Progenitor cell of endocrine pancreas (in vitro differentiated cells): ENCODE measurements around the gene CTSC. TPM values are rescaled to one million over a fixed set of nuclear protein-coding genes. Genes with fewer than 3 reads are reported as not detected.

ENCODE experiments used
- DNase-seq: peaks from one replicate; pipeline ENCODE4 v3.0.0; 2021; ENCODE audit warnings: low spot score; ENCODE audit not compliant: unreplicated experiment
- H3K27ac Mint-ChIP-seq: 2 replicates; pipeline ENCODE4 v1.8.0; 2021; ENCODE audit warnings: mild to moderate bottlenecking, moderate library complexity, mixed read lengths
- H3K27me3 Mint-ChIP-seq: 2 replicates; pipeline ENCODE4 v1.8.0; 2021; ENCODE audit warnings: mixed read lengths
- H3K36me3 Mint-ChIP-seq: 2 replicates; pipeline ENCODE4 v1.8.0; 2022; ENCODE audit warnings: mixed read lengths; ENCODE audit not compliant: insufficient read depth
- H3K4me1 Mint-ChIP-seq: 2 replicates; pipeline ENCODE4 v1.8.0; 2021; ENCODE audit warnings: low read depth, mixed read lengths
- H3K4me3 Mint-ChIP-seq: 2 replicates; pipeline ENCODE4 v1.8.0; 2021; ENCODE audit warnings: low read depth, mild to moderate bottlenecking, moderate library complexity, mixed read lengths
- H3K9me3 Mint-ChIP-seq: 2 replicates; pipeline ENCODE4 v1.8.0; 2021; ENCODE audit warnings: low read depth, mixed read lengths
- CTCF ChIP-seq: fragments of 200-600 bp; sonication (generic); IDR thresholded peaks from one replicate; pipeline ENCODE4 v1.5.0; 2021; ENCODE audit warnings: antibody characterized with exemption, mild to moderate bottlenecking; ENCODE audit not compliant: unreplicated experiment
- total RNA-seq: library from RNA; stranded (reverse); gene quantifications from 2 replicates; pipeline ENCODE4 v1.2.1, GENCODE V29; 2021

The CTSC gene
- total RNA-seq, 1 donor from 2014 or later, result 55.0 TPM

DNA sequence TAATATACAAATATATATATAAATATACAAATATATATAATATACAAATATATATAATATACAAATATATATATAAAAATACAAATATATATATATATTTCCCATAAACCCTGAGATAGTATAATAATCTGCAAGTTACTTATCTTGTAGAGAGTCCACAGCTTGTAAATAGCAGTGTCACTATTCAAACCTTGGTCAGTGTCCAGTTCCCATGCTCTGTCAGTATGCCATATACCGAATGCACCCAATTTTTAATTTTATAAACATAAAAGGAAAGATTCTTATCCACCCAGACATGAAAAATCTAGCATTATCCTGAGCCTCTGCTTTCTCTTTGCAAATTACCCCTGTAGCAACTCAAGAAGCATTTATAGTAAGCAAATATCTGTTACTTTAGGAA lies 21.6 kb upstream of the CTSC start:
- no peaks in the 10 kb centered on the region for H3K36me3 Mint-ChIP-seq
- peaks cover 3% of the 10 kb centered on the region for H3K27me3 Mint-ChIP-seq
- no peak overlapping the region for H3K27ac Mint-ChIP-seq
- peaks cover 2% of the 10 kb centered on the region for H3K4me1 Mint-ChIP-seq
- no peak for DNase-seq
- no peak overlapping the region for H3K4me3 Mint-ChIP-seq
- H3K9me3 Mint-ChIP-seq, result no peaks in the 10 kb centered on the region
- no peak for TF ChIP-seq CTCF

- no peaks in the 10 kb centered on the region for H3K9me3 Mint-ChIP-seq
- no peak overlapping the region for H3K27ac Mint-ChIP-seq
- H3K4me1 Mint-ChIP-seq, result no peaks in the 10 kb centered on the region
- no peak for TF ChIP-seq CTCF
- H3K27me3 Mint-ChIP-seq, result peaks cover 3% of the 10 kb centered on the region
- H3K4me3 Mint-ChIP-seq, result no peak overlapping the region
- no peaks in the 10 kb centered on the region for H3K36me3 Mint-ChIP-seq
- no peak for DNase-seq
These were observed 20.5 kb upstream of the CTSC start for GRCh38 chr11:88358040-88358431.

GRCh38 chr11:88357323-88358039 lies 19.9 kb upstream of the CTSC start:
- no peak for DNase-seq
- Mint-ChIP-seq H3K9me3 (no peaks in the 10 kb centered on the region), H3K4me3 (no peak overlapping the region), H3K4me1 (no peaks in the 10 kb centered on the region), H3K27ac (no peak overlapping the region), H3K27me3 (peaks cover 3% of the 10 kb centered on the region), H3K36me3 (no peaks in the 10 kb centered on the region)
- no peak for TF ChIP-seq CTCF

- Mint-ChIP-seq H3K36me3 (no peaks in the 10 kb centered on the region), H3K27me3 (peaks cover 3% of the 10 kb centered on the region), H3K4me3 (no peak overlapping the region), H3K4me1 (no peaks in the 10 kb centered on the region), H3K9me3 (no peaks in the 10 kb centered on the region), H3K27ac (no peak overlapping the region)
- DNase-seq, result no peak
- TF ChIP-seq CTCF, result no peak
These were observed 18.4 kb upstream of the CTSC start for GRCh38 chr11:88355887-88356286.

DNA sequence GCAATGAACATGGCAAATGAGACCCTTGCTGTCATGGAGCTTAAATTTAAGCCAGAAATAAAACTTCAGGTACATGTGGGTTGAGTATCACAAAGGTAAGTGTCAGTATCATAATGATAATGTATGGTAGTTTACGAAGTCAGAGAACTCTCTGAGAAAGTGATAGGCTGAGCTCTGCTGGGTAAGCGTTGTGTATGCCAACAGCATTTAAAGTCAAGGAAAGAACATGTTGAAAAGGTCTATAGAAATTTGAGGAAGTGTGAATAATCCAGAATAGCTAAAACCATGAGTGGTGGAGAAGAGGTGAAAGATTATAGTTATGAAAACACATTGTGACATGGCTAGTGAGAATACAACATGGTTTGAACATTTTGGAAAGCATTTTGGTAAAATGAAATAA lies 17.4 kb upstream of the CTSC start:
- Mint-ChIP-seq H3K4me3 (no peak overlapping the region), H3K27me3 (peaks cover 3% of the 10 kb centered on the region), H3K4me1 (no peaks in the 10 kb centered on the region), H3K27ac (no peak overlapping the region), H3K36me3 (no peaks in the 10 kb centered on the region), H3K9me3 (no peaks in the 10 kb centered on the region)
- TF ChIP-seq CTCF, result no peak
- DNase-seq, result no peak
